MM.1S (cell line): ENCODE measurements around the gene OR2V2.

ENCODE experiments used
- DNase-seq: peaks from one replicate; pipeline ENCODE4 v3.0.0-alpha.2; 2015
- H2AFZ ChIP-seq: fragments of 300-600 bp; sonication (generic); 2 replicates; pipeline ENCODE4 v1.6.0; 2016; ENCODE audit warnings: antibody characterized with exemption, low read length
- H3F3A ChIP-seq: fragments of 300-600 bp; sonication (generic); 2 replicates; pipeline ENCODE4 v1.6.1; 2016; ENCODE audit warnings: mild to moderate bottlenecking, antibody characterized with exemption, low read length, moderate library complexity, mixed read lengths; ENCODE audit not compliant: insufficient read depth
- H3K27ac ChIP-seq: fragments of 300-600 bp; sonication (generic); 2 replicates; pipeline ENCODE4 v1.5.1; 2016; ENCODE audit warnings: mild to moderate bottlenecking, low read length
- H3K27me3 ChIP-seq: fragments of 300-600 bp; sonication (generic); replicated peaks from 2 replicates; pipeline ENCODE4 v1.6.0; 2016; ENCODE audit warnings: low read length; ENCODE audit not compliant: insufficient read depth
- H3K36me3 ChIP-seq: fragments of 300-600 bp; sonication (generic); replicated peaks from 2 replicates; pipeline ENCODE4 v1.6.1; 2016; ENCODE audit warnings: mild to moderate bottlenecking, low read length, mixed read lengths; ENCODE audit not compliant: insufficient read depth
- H3K4me1 ChIP-seq: fragments of 300-600 bp; sonication (generic); 2 replicates; pipeline ENCODE4 v1.6.1; 2016; ENCODE audit warnings: low read length, mixed read lengths
- H3K4me2 ChIP-seq: fragments of 300-600 bp; sonication (generic); 2 replicates; pipeline ENCODE4 v1.6.0; 2016; ENCODE audit warnings: low read depth, low read length
- H3K4me3 ChIP-seq: fragments of 300-600 bp; sonication (generic); 2 replicates; pipeline ENCODE4 v1.5.1; 2016; ENCODE audit warnings: low read length, mixed read lengths
- H3K79me2 ChIP-seq: fragments of 300-600 bp; sonication (generic); 2 replicates; pipeline ENCODE4 v1.6.1; 2016; ENCODE audit warnings: mixed run types, low read length, mixed read lengths
- H3K9ac ChIP-seq: fragments of 300-600 bp; sonication (generic); 2 replicates; pipeline ENCODE4 v1.6.1; 2016; ENCODE audit warnings: low read length, mixed read lengths
- H3K9me2 ChIP-seq: fragments of 300-600 bp; sonication (generic); replicated peaks from 2 replicates; pipeline ENCODE4 v1.6.1; 2016; ENCODE audit warnings: mild to moderate bottlenecking, low read length, mixed read lengths; ENCODE audit not compliant: insufficient read depth
- H3K9me3 ChIP-seq: fragments of 300-600 bp; sonication (generic); replicated peaks from 2 replicates; pipeline ENCODE4 v1.6.1; 2016; ENCODE audit warnings: mild to moderate bottlenecking, low read length, mixed read lengths; ENCODE audit not compliant: insufficient read depth
- H4K20me1 ChIP-seq: fragments of 300-600 bp; sonication (generic); 2 replicates; pipeline ENCODE4 v1.6.1; 2016; ENCODE audit warnings: mild to moderate bottlenecking, low read length, moderate library complexity, mixed read lengths; ENCODE audit not compliant: insufficient read depth
- CTCF ChIP-seq: fragments of 300-600 bp; sonication (generic); IDR thresholded peaks from 2 replicates; pipeline ENCODE4 v1.5.1; 2016; ENCODE audit warnings: antibody characterized with exemption, low read length, mixed read lengths
- EZH2 ChIP-seq: fragments of 300-600 bp; sonication (generic); optimal IDR thresholded peaks from 2 replicates; pipeline ENCODE3; 2017; ENCODE audit warnings: low read depth, mild to moderate bottlenecking, antibody characterized with exemption, low read length, mixed read lengths
- EZH2phosphoT487 ChIP-seq: fragments of 300-600 bp; sonication (generic); IDR thresholded peaks from 2 replicates; pipeline ENCODE4 v1.6.1; 2018; ENCODE audit warnings: antibody characterized with exemption, low read length

OR2V2 gene

DNA sequence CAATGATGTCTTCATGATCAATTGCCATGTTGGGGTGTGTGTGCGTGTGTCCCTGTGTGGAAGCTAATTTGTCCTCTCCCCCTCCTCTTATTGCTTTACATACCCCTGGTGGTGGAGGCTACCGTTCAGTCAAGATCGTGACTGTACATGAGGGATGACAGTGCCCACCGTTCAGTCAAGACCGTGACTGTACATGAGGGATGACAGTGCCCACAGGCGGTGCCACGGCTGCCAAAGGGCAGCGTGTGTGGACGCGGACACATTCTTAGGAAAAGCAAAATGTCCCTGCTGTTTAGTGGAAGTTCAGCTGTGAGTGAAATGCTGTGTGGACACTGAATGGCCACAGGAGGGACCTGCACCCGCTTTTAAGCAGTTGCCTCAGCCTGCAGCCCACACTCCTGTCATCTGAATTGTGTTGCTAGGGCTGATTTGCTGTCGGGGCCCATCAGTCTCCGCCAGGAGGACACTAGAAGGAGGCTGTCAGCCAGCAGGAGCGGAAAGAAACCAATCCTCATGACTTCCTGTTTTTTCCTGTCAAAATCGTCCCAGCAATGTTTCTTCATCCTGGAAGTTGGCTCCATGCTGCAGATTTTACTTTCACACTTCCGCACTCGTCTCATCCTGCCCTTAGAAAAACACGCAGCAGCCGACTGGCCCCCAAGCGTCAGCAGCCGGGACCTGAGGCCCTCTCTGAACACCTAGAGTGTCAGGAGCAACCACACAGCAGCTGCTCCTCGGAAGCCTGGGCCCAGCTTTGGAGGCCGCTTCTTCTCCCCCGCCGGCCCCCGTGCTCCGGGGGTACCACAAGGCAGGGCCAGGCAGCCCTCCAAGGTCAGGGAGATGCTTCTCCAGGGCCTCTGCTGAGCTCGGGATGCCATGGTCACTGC lies 25.5 kb upstream of the OR2V2 start:
- TF ChIP-seq EZH2phosphoT487 (no peak), CTCF (no peak), EZH2 (no peak)
- Histone ChIP-seq H3K27me3 (peaks cover 27% of the 10 kb centered on the region), H3K9ac (no peak overlapping the region), H3K36me3 (no peaks in the 10 kb centered on the region), H3K4me3 (no peak overlapping the region), H3K4me2 (no peak overlapping the region), H3K79me2 (no peaks in the 10 kb centered on the region), H2AFZ (no peak overlapping the region), H3K9me3 (no peaks in the 10 kb centered on the region), H4K20me1 (no peaks in the 10 kb centered on the region), H3K4me1 (no peaks in the 10 kb centered on the region), H3F3A (no peaks in the 10 kb centered on the region), H3K27ac (no peak overlapping the region), H3K9me2 (no peaks in the 10 kb centered on the region)
- no peak for DNase-seq

DNA sequence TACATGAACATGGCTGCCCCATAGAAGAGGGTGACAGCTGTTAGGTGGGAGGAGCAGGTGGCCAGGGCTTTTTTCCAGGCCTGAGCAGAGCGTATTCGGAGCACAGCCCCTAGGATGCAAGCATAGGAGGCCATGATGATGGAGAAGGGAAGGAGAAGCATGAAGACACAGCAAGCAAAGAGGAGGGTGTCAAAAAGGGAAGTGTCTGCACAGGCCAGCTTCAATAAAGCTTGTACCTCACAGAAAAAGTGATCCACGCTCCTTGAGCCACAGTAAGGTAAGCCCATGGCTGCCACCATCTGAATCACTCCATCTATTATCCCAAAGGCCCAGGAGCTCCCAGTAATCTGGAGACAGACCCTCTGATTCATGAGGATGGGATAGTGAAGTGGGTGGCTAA lies 22.9 kb upstream of the OR2V2 start:
- no peaks in the 10 kb centered on the region for H3K79me2 ChIP-seq
- no peaks in the 10 kb centered on the region for H3K36me3 ChIP-seq
- H3F3A ChIP-seq, result no peaks in the 10 kb centered on the region
- H4K20me1 ChIP-seq, result no peaks in the 10 kb centered on the region
- H3K9me2 ChIP-seq, result no peaks in the 10 kb centered on the region
- H3K9ac ChIP-seq, result no peak overlapping the region
- TF ChIP-seq EZH2phosphoT487 (no peak), CTCF (no peak), EZH2 (no peak)
- H2AFZ ChIP-seq, result no peak overlapping the region
- no peak overlapping the region for H3K4me3 ChIP-seq
- no peak for DNase-seq
- H3K9me3 ChIP-seq, result no peaks in the 10 kb centered on the region
- no peaks in the 10 kb centered on the region for H3K4me1 ChIP-seq
- H3K27me3 ChIP-seq, result peaks cover 35% of the 10 kb centered on the region
- H3K4me2 ChIP-seq, result no peak overlapping the region
- H3K27ac ChIP-seq, result no peak overlapping the region

DNA sequence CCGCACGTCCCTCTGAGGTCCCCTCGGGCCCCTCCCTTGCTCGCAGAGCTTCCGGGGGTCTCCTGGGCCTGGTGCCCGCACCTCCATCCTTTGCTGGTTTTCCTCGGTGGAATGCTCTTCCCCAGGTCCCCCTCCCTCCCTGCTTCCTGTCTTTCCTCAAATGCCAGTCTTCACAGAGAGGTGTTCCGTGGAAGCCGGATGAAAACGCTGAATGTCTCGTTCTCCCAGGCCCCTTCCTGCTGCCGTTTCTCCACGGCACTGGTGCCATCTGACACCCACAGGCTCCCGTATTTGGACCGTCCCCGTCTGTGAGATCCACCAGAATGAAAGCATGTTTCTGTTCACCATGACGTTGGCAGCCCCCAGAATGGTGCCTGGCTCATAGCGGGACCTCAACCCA lies 20.5 kb upstream of the OR2V2 start:
- no peak for TF ChIP-seq EZH2phosphoT487
- no peak for TF ChIP-seq EZH2
- no peak for TF ChIP-seq CTCF
- peaks cover 35% of the 10 kb centered on the region for H3K27me3 ChIP-seq
- no peak overlapping the region for H2AFZ ChIP-seq

More for the DNA sequence above, 20.5 kb upstream of the OR2V2 start:
- Histone ChIP-seq H4K20me1 (no peaks in the 10 kb centered on the region), H3K4me1 (no peaks in the 10 kb centered on the region), H3K9ac (no peak overlapping the region), H3K4me2 (no peak overlapping the region), H3K79me2 (no peaks in the 10 kb centered on the region), H3K27ac (no peak overlapping the region), H3K9me2 (no peaks in the 10 kb centered on the region), H3K4me3 (no peak overlapping the region), H3F3A (no peaks in the 10 kb centered on the region), H3K36me3 (no peaks in the 10 kb centered on the region), H3K9me3 (no peaks in the 10 kb centered on the region)
- DNase-seq, result no peak
